ENCODE data around the gene SF3A2.

- no peak for TF ChIP-seq REST (IDR thresholded peaks at IDR 0.05; ENCODE audit: low read depth)
- TF ChIP-seq NFIC (IDR thresholded peaks at IDR 0.05): no peak
- TF ChIP-seq EP300 (IDR thresholded peaks at IDR 0.05; ENCODE audit: borderline replicate concordance): no peak
- TF ChIP-seq FOXM1 (IDR thresholded peaks at IDR 0.05; ENCODE audit: borderline replicate concordance, low read depth): no peak
- TF ChIP-seq EGR1 (IDR thresholded peaks at IDR 0.05): no peak
- 0 out of 2 replicates have a peak, but pooled peaks have one; percentile 16 for TF ChIP-seq TAF1 (IDR thresholded peaks at IDR 0.05; ENCODE audit: low read depth)
- TF ChIP-seq MAX (IDR thresholded peaks at IDR 0.05): no peak; the same call in none of the 2 replicates
Measured at GRCh38 chr19:2289714-2290435, 53.3 kb downstream of the SF3A2 start.

Measured in Ishikawa (cell line).